HG03520 (cell line): Measurements from ENCODE around the gene CFD.
"Not testable (repeated sequence)": the region's sequence is repeated elsewhere in the genome, so short reads cannot be mapped to it uniquely, and the experiment has no call there.

Source experiments
- ATAC-seq: cut with Tn5 transposase; IDR thresholded peaks from one replicate; pipeline ENCODE4 v1.9.1; 2021; ENCODE audit warnings: mild to moderate bottlenecking, moderate library complexity; ENCODE audit not compliant: unreplicated experiment

Gene CFD

GRCh38 chr19:870963-871401, 11.5 kb downstream of the CFD start:
- ATAC-seq: no peak

DNA sequence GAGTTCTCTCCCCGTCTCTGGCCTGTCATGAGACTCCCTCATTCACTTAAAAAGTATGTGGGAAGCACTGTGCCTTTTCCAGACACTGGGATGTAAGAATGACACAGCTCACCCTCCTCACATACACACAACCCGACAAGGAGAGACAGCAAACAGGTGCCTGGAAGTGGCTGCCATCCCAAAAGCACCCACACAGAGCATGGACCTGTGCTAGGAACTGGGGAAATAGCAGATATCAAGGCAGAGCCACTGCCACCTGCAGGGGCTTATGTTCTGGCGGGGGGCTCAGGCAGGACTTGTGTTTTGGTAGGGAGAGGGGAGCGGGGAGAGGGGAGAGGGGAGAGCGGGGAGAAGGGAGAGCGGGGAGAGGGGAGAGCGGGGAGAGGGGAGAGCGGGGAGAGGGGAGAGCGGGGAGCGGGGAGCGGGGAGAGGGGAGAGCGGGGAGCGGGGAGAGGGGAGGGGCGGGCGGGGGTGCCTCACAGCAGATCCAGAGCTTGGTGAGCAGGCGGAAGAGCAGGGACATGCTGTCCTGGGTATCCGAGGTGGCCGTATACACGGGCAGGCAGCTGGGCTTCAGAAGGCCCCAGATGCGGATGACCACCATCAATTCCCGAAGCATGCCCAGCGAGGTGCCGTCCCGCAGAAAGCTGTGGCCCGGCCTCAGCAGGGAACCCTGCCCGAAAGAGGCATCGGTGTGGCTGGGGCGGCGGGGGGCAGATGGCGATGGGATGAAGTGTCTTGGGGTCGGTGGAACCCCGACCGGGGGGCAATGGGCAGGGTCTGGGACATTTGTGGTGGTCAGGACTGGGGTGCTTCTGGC, 12.2 kb downstream of the CFD start:
- no peak for ATAC-seq

DNA sequence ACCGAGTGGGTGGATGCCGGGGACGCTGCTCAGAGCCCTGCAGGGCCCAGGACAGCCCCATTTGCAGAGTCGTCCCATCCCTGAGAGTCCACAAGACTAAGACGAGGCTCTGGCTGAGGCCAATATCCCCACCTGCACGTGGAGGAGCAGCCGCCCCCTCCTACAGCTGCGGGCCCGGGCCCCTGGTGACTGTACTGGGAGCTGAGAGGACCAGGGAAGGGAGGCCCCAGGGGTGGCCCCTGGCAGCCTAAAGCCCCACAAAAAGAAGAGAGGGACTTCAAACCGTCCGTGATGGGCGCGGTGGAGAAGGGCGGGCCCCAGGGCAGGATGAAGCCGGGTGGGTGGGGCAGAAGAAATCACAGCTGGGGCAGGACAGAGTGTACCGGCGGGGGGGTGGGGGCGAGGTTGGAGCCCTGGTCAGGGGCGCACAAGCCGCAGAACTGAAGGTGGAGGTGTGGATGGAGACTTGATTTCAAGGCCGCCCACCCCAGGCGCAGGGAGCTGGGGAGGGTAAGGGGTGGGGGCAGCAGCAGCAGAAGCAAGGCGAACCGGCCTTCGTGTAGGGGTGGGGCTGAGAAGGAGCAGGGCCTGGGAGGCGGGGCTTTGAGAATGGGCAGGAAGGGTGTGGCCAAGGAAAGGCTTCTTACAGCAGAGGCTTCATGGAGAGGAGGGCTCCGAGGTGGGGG, 12.9 kb downstream of the CFD start:
- ATAC-seq: no peak

- no peak for ATAC-seq
These were observed 13.6 kb downstream of the CFD start for GRCh38 chr19:873084-873483.

- ATAC-seq: no peak
These were observed 14.1 kb downstream of the CFD start for GRCh38 chr19:873561-874041.

DNA sequence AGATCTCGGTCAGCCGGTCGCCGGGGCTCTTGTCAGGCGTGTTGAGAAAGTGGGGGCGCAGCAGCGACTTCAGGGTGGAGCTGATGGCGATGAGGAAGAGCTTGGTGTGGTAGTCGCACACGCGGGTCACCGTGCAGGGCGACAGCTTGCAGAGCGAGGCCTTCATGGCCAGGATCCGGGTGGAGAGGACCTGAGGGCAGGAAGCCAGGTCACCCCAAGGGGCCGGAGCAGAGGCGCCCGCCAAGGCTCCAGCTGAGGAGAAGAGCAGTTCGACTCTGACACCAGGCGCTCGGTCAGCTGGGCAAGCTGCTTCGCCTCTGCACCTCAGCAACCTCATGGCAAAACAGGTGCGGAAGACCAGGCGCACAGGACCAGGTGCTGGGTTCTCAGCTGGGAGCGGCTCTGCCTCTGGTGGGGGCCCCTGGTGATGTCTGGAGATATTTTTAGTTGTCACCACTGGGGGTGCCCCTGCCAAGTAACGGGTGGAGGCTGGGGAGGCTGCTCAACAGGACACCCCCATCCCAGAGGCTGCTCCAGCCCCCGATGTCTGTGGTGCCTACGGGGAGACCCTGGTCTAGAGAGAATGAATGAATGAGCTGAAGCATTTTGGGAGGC, 15.9 kb downstream of the CFD start:
- no peak for ATAC-seq

GRCh38 chr19:876089-876488, 16.6 kb downstream of the CFD start:
- no peak for ATAC-seq

GRCh38 chr19:876780-877314, 17.4 kb downstream of the CFD start:
- no peak for ATAC-seq

DNA sequence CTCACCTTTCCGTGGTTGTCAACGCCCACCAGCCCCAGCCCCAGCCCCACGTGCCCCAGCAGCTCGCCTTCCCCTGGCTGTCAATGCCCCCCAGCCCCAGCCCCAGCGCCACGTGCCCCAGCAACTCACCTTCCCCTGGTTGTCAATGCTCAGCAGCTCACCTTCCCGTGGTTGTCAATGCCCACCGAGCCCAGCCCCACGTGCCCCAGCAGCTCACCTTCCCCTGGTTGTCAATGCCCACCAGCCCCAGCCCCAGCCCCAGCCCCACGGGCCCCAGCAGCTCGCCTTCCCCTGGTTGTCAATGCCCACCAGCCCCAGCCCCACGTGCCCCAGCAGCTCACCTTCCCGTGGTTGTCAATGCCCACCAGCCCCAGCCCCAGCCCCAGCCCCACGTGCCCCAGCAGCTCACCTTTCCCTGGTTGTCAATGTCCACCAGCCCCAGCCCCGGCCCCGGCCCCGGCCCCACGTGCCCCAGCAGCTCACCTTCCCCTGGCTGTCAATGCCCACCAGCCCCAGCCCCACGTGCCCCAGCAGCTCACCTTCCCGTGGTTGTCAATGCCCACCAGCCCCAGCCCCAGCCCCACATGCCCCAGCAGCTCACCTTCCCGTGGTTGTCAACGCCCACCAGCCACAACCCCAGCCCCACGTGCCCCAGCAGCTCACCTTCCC, 18.7 kb downstream of the CFD start:
- ATAC-seq: not testable (repeated sequence)

DNA sequence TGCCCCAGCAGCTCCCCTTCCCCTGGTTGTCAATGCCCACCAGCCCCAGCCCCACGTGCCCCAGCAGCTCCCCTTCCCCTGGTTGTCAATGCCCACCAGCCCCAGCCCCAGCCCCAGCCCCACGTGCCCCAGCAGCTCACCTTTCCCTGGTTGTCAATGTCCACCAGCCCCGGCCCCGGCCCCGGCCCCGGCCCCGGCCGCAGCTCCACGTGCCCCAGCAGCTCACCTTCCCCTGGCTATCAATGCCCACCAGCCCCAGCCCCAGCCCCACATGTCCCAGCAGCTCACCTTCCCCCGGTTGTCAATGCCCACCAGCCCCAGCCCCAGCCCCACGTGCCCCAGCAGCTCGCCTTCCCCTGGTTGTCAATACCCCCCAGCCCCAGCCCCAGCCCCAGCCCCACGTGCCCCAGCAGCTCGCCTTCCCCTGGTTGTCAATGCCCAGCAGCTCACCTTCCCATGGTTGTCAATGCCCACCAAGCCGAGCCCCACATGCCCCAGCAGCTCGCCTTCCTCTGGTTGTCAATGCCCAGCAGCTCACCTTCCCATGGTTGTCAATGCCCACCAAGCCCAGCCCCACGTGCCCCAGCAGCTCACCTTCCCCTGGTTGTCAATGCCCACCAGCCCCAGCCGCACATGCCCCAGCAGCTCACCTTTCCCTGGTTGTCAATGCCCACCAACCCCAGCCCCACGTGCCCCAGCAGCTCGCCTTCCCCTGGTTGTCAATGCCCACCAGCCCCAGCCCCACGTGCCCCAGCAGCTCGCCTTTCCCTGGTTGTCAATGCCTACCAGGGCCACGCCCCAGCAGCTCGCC, 19.5 kb downstream of the CFD start:
- not testable (repeated sequence) for ATAC-seq

DNA sequence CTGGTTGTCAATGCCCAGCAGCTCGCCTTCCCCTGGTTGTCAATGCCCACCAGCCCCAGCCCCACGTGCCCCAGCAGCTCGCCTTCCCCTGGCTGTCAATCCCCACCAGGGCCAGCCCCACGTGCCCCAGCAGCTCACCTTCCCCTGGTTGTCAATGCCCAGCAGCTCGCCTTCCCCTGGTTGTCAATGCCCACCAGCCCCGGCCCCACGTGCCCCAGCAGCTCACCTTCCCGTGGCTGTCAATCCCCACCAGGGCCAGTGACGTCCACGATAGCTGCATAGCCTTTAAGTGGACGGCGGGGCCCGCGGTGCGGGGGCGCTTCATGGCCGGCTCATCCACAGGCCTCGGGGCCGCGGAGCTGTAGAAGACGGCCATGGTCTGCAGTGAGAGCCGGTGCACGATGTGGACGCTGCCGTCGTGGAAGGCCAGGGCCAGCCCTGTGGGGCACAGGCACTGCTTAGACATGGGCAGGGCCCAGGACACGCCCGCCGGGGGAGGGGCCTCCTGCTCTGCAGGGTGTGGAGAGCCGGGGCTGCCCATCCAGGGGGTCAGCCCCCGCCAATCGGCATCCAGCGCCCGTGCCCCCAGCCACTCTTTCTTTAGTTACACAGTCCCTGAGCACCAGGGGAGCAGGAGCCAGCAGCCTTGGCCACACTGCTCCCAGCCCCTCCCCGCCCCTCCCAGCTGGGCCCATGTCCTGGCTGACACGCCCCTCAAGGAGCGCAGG, 20.4 kb downstream of the CFD start:
- ATAC-seq: no peak

DNA sequence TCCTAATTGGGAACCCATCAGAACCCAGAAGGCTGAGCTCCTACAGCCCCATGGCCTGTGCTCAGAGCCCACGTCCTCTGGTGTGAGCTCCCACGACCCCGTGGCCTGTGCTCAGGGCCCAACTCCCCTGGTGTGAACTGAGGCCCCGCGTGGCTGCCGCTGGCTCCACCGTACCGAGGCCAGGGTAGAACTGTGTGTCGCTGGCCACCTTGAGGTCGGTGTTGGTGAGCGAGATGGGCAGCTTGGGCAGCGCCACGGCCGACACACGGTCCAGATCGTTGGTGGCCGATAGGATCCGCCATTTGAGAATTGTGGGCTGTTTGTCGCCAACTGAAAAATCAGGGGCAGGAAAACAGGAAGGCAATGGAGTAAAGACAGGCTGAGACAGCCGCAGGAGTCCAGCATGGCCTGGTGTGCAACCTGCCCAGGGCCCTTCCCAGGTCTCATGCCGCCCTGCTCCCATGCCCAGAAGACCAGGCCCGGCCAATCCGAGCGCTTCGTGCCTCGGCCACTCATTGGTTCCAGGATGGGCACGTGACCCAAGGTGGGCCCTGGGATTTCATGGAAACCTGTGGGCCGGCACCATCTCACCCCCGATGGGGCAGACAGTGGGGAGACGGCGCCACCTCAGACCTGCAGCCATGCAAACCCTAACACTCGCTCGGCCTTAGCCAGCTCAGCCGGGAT, 22.1 kb downstream of the CFD start:
- no peak for ATAC-seq

- ATAC-seq: no peak
These were observed 23.5 kb downstream of the CFD start for GRCh38 chr19:882871-883497.

GRCh38 chr19:883661-884211, 24.3 kb downstream of the CFD start:
- no peak for ATAC-seq

DNA sequence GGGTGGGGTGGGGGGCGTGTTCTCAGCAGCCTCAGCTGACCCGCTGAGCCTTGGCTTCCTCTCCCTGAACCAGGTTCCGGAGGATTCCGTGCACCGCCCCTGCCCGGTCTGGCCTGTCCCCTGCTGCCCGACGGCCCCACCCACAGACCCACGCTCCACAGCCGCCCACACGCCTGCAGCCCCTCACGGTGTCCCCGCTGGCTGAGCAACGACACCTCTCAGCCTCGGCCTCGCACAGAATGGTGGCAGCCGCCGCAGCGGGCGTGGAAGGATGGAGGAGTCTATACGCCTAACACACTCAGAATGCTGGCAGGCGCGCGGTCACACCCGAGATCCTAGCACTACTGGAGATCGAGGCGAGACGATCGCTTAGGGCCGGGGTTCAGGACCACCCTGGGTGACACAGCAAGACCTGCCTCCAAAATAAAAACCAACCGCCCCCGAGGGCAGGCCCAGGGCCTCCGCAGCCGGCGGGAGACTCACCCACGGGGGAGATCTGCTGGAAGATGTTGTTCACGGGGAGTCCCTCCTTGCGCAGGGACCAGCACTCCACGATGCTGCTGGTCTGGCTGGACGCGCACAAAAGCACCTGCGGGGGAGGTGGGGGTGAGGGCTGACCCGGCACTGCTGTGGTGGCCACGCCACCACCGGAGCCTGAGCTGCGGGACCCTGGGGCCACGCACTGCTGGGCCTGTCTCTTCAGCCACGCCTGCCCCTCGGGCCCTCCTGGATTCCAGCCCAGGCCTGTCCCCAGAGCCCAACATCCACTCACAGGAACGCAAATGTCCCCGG, 25.2 kb downstream of the CFD start:
- no peak for ATAC-seq

DNA sequence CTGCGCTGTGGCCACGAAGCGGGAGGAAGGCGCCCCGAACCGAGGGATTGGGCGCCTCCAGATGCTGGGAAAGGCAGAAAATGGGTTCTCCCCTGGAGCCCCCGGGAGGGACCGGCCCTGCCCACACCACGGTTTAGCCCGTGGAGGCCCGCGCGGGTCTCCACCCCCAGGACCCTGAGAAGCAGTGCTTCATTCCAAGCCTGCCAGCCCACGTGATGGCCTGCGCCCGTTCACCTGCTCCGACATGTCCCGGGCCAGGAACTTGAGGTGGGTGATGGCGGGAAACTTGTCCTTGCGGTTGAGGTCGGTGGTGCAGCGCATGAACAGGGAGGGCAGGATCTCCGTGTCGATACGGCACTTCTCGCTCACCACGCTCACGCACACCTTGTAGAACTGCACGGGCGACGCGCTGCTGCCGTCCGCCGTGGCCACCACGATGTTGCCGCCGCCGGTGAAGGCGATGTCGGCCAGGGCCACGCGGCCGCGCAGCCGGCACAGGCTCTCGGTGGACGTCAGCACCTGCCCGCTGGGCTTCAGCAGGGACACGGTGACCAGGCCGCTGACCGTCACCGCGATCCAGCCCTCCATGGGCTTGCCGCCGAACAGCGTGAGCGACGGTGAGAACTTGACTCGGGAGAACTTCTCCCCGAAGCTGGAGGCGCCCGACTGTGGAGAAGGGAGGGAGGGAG, 26.2 kb downstream of the CFD start:
- ATAC-seq: no peak

DNA sequence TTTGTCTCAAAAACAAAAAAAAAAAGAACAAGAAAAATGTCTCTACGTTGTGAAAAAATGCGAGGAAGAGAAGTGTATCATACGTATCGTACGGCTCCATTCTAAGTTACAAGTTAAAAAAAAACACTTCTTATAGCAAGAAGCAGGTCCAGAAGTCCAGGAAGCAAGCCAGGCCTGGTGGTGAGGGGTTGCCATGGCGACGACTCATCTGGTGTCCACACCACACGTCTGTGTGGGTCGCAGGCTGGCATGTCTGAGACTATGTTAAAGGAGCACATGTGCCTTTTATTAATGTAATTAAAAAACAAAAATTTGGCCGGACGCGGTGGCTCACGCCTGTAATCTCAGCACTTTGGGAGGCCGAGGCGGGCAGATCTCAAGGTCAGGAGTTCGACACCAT, 27.6 kb downstream of the CFD start:
- ATAC-seq: no peak
